IMR-90 (cell line): ENCODE measurements around the gene PDS5B. TPM values are rescaled to one million over a fixed set of nuclear protein-coding genes. Genes with fewer than 3 reads are reported as not detected.

Experiments
- ATAC-seq: fragments of 200-7000 bp; cut with Tn5 transposase; 2 replicates; pipeline ENCODE4 v1.9.1; 2020; ENCODE audit warnings: low read depth, mild to moderate bottlenecking, moderate library complexity
- BruUV-seq: library from RNA; stranded (reverse); fragments of 400-500 nt; replicated peaks from 2 replicates; lab custom pipeline; 2021; lab: Mats Ljungman, UMichigan
- CTCF ChIA-PET: fragments of 300-600 bp; formaldehyde crosslinking; extraction: SDS; loops from one replicate; lab custom pipeline; 2021; ENCODE audit warnings: antibody characterized with exemption; lab: Yijun Ruan, JAX
- POLR2A ChIA-PET: fragments of 300-600 bp; sonication (Branson Sonifier 250); formaldehyde crosslinking; loops from one replicate; lab custom pipeline; 2022; ENCODE audit warnings: antibody characterized with exemption; ENCODE audit not compliant: unreplicated experiment; lab: Charles Lee
- DNase-seq: peaks from one replicate; pipeline ENCODE4 v3.0.0; 2013
- H2AFZ ChIP-seq: replicated peaks from 2 replicates; pipeline ENCODE3; 2013; ENCODE audit warnings: low read length, mild to moderate bottlenecking; ENCODE audit not compliant: poor library complexity
- H2AK5ac ChIP-seq: 2 replicates; pipeline ENCODE4 v1.6.1; 2013; ENCODE audit warnings: low read depth, low read length, inconsistent platforms
- H2AK9ac ChIP-seq: replicated peaks from 2 replicates; pipeline ENCODE3; 2013; ENCODE audit warnings: mild to moderate bottlenecking, low read depth, low read length, moderate library complexity; ENCODE audit not compliant: poor library complexity
- H2BK120ac ChIP-seq: 2 replicates; pipeline ENCODE4 v1.6.1; 2013; ENCODE audit warnings: low read depth, low read length, inconsistent platforms
- H2BK15ac ChIP-seq: 3 replicates; pipeline ENCODE4 v1.6.1; 2013; ENCODE audit warnings: low read depth, low read length, inconsistent platforms
- H2BK20ac ChIP-seq: 2 replicates; pipeline ENCODE4 v1.6.1; 2013; ENCODE audit warnings: low read depth, mild to moderate bottlenecking, inconsistent platforms, low read length, moderate library complexity
- H2BK5ac ChIP-seq: 2 replicates; pipeline ENCODE4 v1.6.1; 2013; ENCODE audit warnings: mild to moderate bottlenecking, low read depth, low read length, inconsistent platforms; ENCODE audit not compliant: poor library complexity, severe bottlenecking
- H3K14ac ChIP-seq: replicated peaks from 2 replicates; pipeline ENCODE4 v1.6.1; 2013; ENCODE audit warnings: low read depth, low read length, inconsistent platforms
- H3K18ac ChIP-seq: 2 replicates; pipeline ENCODE4 v1.6.1; 2013; ENCODE audit warnings: low read depth, low read length, control low read depth
- H3K23ac ChIP-seq: 2 replicates; pipeline ENCODE4 v1.6.1; 2013; ENCODE audit warnings: low read depth, low read length, inconsistent platforms
- H3K27ac ChIP-seq: 2 replicates; pipeline ENCODE4 v1.5.1; 2013; ENCODE audit warnings: mild to moderate bottlenecking, control low read depth, low read length; ENCODE audit not compliant: insufficient read depth
- H3K27me3 ChIP-seq: 2 replicates; pipeline ENCODE4 v1.6.1; 2013; ENCODE audit warnings: low read length; ENCODE audit not compliant: control insufficient read depth, insufficient read depth
- H3K36me3 ChIP-seq: 2 replicates; pipeline ENCODE4 v1.6.1; 2013; ENCODE audit warnings: low read length, mixed read lengths; ENCODE audit not compliant: control insufficient read depth, insufficient read depth
- H3K4ac ChIP-seq: 2 replicates; pipeline ENCODE4 v1.6.1; 2013; ENCODE audit warnings: low read depth, low read length, inconsistent platforms
- H3K4me1 ChIP-seq: 2 replicates; pipeline ENCODE4 v1.6.1; 2013; ENCODE audit warnings: low read length, mixed read lengths; ENCODE audit not compliant: control insufficient read depth, insufficient read depth
- H3K4me2 ChIP-seq: 2 replicates; pipeline ENCODE4 v1.6.1; 2013; ENCODE audit warnings: low read depth, mild to moderate bottlenecking, control low read depth, low read length, moderate library complexity
- H3K4me3 ChIP-seq: 2 replicates; pipeline ENCODE4 v1.5.1; 2013; ENCODE audit warnings: low read depth, mild to moderate bottlenecking, control low read depth, low read length, moderate library complexity; ENCODE audit not compliant: insufficient read depth
- H3K56ac ChIP-seq: 2 replicates; pipeline ENCODE4 v1.6.1; 2013; ENCODE audit warnings: low read length, inconsistent platforms; ENCODE audit not compliant: insufficient read depth; ENCODE audit errors: extremely low read depth
- H3K79me1 ChIP-seq, 2 experiments: 2 replicates each; pipeline ENCODE4 v1.6.1; 2013; ENCODE audit warnings: low read length in 2 of 2, inconsistent platforms in 1 of 2, low read depth in 1 of 2
- H3K9ac ChIP-seq: 2 replicates; pipeline ENCODE4 v1.6.1; 2013; ENCODE audit warnings: low read depth, low read length, control low read depth
- H3K9me1 ChIP-seq: 2 replicates; pipeline ENCODE4 v1.6.1; 2013; ENCODE audit warnings: low read length, inconsistent platforms; ENCODE audit not compliant: insufficient read depth
- H3K9me3 ChIP-seq: 2 replicates; pipeline ENCODE4 v1.6.1; 2013; ENCODE audit warnings: low read length; ENCODE audit not compliant: control insufficient read depth, insufficient read depth
- H4K20me1 ChIP-seq: 2 replicates; pipeline ENCODE4 v1.6.1; 2013; ENCODE audit warnings: low read length, inconsistent platforms; ENCODE audit not compliant: insufficient read depth
- H4K5ac ChIP-seq: 2 replicates; pipeline ENCODE4 v1.6.1; 2013; ENCODE audit warnings: mild to moderate bottlenecking, low read depth, low read length, control low read depth
- H4K8ac ChIP-seq, 2 experiments: 2 replicates each; pipeline ENCODE4 v1.6.1; 2013; ENCODE audit warnings: low read depth in 2 of 2, low read length in 2 of 2, control low read depth in 1 of 2, inconsistent platforms in 1 of 2
- H4K91ac ChIP-seq: 2 replicates; pipeline ENCODE4 v1.6.1; 2013; ENCODE audit warnings: low read depth, low read length, inconsistent platforms; ENCODE audit not compliant: insufficient read depth
- BHLHE40 ChIP-seq: fragments of 150-350 bp; IDR thresholded peaks from 2 replicates; pipeline ENCODE4 v1.6.1; 2016; ENCODE audit warnings: mild to moderate bottlenecking, low read depth, low read length
- CEBPB ChIP-seq: IDR thresholded peaks from 2 replicates; pipeline ENCODE4 v1.6.1; 2012; ENCODE audit warnings: low read depth, low read length, improper control_type of control experiment
- CHD1 ChIP-seq: IDR thresholded peaks from 2 replicates; pipeline ENCODE4 v1.6.1; 2012; ENCODE audit warnings: low read depth, low read length, improper control_type of control experiment
- CTCF ChIP-seq: conservative IDR thresholded peaks from 2 replicates; pipeline ENCODE4 v1.5.1; 2012; ENCODE audit warnings: mild to moderate bottlenecking, low read depth, low read length, improper control_type of control experiment
- ELK1 ChIP-seq: fragments of 150-350 bp; IDR thresholded peaks from 2 replicates; pipeline ENCODE4 v1.6.1; 2016; ENCODE audit warnings: low read depth, mild to moderate bottlenecking, low read length, moderate library complexity, borderline replicate concordance
- FOS ChIP-seq: fragments of 150-350 bp; IDR thresholded peaks from 2 replicates; pipeline ENCODE4 v1.6.1; 2016; ENCODE audit warnings: low read depth, low read length
- MAFK ChIP-seq: IDR thresholded peaks from 2 replicates; pipeline ENCODE4 v1.6.1; 2012; ENCODE audit warnings: low read depth, low read length, improper control_type of control experiment
- MAZ ChIP-seq: IDR thresholded peaks from 2 replicates; pipeline ENCODE4 v1.6.1; 2012; ENCODE audit warnings: low read depth, mild to moderate bottlenecking, low read length, improper control_type of control experiment, moderate library complexity, borderline replicate concordance
- MXI1 ChIP-seq: IDR thresholded peaks from 2 replicates; pipeline ENCODE4 v1.6.1; 2012; ENCODE audit warnings: low read depth, mild to moderate bottlenecking, low read length, moderate library complexity, borderline replicate concordance
- NFE2L2 ChIP-seq: fragments of 150-350 bp; IDR thresholded peaks from 2 replicates; pipeline ENCODE4 v1.6.1; 2016; ENCODE audit warnings: low read depth, mild to moderate bottlenecking, low read length
- POLR2A ChIP-seq: IDR thresholded peaks from 2 replicates; pipeline ENCODE4 v1.6.1; 2012; ENCODE audit warnings: mild to moderate bottlenecking, low read depth, low read length
- RAD21 ChIP-seq: IDR thresholded peaks from 2 replicates; pipeline ENCODE4 v1.6.1; 2012; ENCODE audit warnings: low read length, improper control_type of control experiment
- RFX5 ChIP-seq: IDR thresholded peaks from 2 replicates; pipeline ENCODE4 v1.8.0; 2012; ENCODE audit warnings: low read depth, mild to moderate bottlenecking, low read length, moderate library complexity
- SMC3 ChIP-seq: fragments of 150-350 bp; IDR thresholded peaks from 2 replicates; pipeline ENCODE4 v1.6.1; 2016; ENCODE audit warnings: low read depth, mild to moderate bottlenecking, antibody characterized with exemption, low read length, moderate library complexity
- USF2 ChIP-seq: fragments of 150-350 bp; IDR thresholded peaks from 2 replicates; pipeline ENCODE4 v1.6.1; 2017; ENCODE audit warnings: mild to moderate bottlenecking, antibody characterized with exemption, low read length, low read depth
- WGBS, 2 experiments: methylation state at CpG; one replicate each; pipeline versions ENCODE4 v1.1.5 to v1.1.7; 2013; ENCODE audit warnings: missing lambda C conversion rate in 2 of 2; ENCODE audit not compliant: insufficient read length in 1 of 2; ENCODE audit errors: extremely low coverage in 2 of 2; 5-methylcytosine and 5-hydroxymethylcytosine counted together
- dilution Hi-C: fragments of 300-500 bp; cut with HindIII; formaldehyde crosslinking; loops from one replicate; pipeline ENCODE4 v1.14.3; 2018; ENCODE audit warnings: low sequenced_read_pairs; ENCODE audit not compliant: unreplicated experiment
- in situ Hi-C: fragments of 300-500 bp; cut with MboI; formaldehyde crosslinking; loops from 3 replicates; pipeline ENCODE4 v1.14.3; 2019; ENCODE audit warnings: low sequenced_read_pairs, inconsistent platforms, mixed read lengths
- intact Hi-C: fragments of 100-400 bp; cut with micrococcal nuclease; formaldehyde crosslinking; loops from 2 replicates; pipeline ENCODE4 v1.10.0; 2022
- polyA plus RNA-seq, 3 experiments: library from polyadenylated mRNA; depleted of rRNA; stranded (reverse); fragments of >200 nt; gene quantifications; 2 replicates each; pipeline ENCODE4 v1.2.3, GENCODE V29; 2012; ENCODE audit warnings: low replicate concordance in 1 of 3
- total RNA-seq: library from RNA; depleted of rRNA; stranded (reverse); fragments of >200 nt; gene quantifications from 2 replicates; pipeline ENCODE4 v1.2.3, GENCODE V29; 2012

Gene PDS5B
- total and polyA plus RNA-seq, 2 of the 4 experiments (the other 2 are of a cell fraction): 6.2 to 20.1 TPM

GRCh38 chr13:32537580-32538142 lies 48.6 kb upstream of the PDS5B start:
- 0% methylated on average over 1 of the region's 22 CpGs; no CpG with 5 or more reads in 1 of the 2 experiments for WGBS, 2 experiments
- Histone ChIP-seq H3K56ac (peak overlapping the region; percentile 94), H3K27me3 (no peaks in the 10 kb centered on the region), H4K5ac (peak overlapping the region; percentile 93), H3K36me3 (0 out of 2 replicates have a peak, but pooled peaks cover 1% of the 10 kb centered on the region), H4K8ac (peak overlapping the region; percentile 80 to 99), H3K9me3 (no peaks in the 10 kb centered on the region), H3K18ac (peak overlapping the region; percentile 76), H3K4ac (peak overlapping the region; percentile 87), H3K23ac (peak overlapping the region; percentile 96), H3K14ac (peak overlapping the region; percentile 90), H2AFZ (peak overlapping the region; percentile 89), H2AK5ac (peak overlapping the region; percentile 86), H3K4me2 (peak overlapping the region; percentile 97), H3K27ac (peak overlapping the region; percentile 80), H2BK120ac (peak overlapping the region; percentile 21), H2BK5ac (peak overlapping the region; percentile 87), H3K4me3 (peak overlapping the region; percentile 75), H3K4me1 (no peaks in the 10 kb centered on the region; the same call in 1 of the 2 replicates), H2BK20ac (no peak overlapping the region), H3K9me1 (no peaks in the 10 kb centered on the region), H3K9ac (peak overlapping the region; percentile 89), H4K91ac (peak overlapping the region; percentile 91), H2AK9ac (peak overlapping the region; percentile 97), H2BK15ac (no peak overlapping the region), H4K20me1 (peaks cover 6% of the 10 kb centered on the region; the same call in 1 of the 2 replicates), H3K79me1 (peaks cover 14 to 38% of the 10 kb centered on the region in 2 experiments)
- in situ Hi-C loops: no loop called here
- BruUV-seq: no TSS peak
- ATAC-seq (no peak), DNase-seq (no peak)
- intact Hi-C loops: loop anchor here (5.0 kb wide), 1 partner anchor 220 kb away; the partner anchor contains the start of genes BRCA2 and ZAR1L
- ChIA-PET CTCF (interaction anchor here (0.6 to 0.9 kb wide), 3 partner anchors 18 to 274 kb away, joined by 3 to 4 read pairs (median 3); no protein-coding TSS in a partner anchor), POLR2A (interaction anchor here (0.6 kb wide), 2 partner anchors 287 to 959 kb away, joined by 3 read pairs; no protein-coding TSS in a partner anchor)
- dilution Hi-C loops: no loop called here
- TF ChIP-seq BHLHE40: no peak
- TF ChIP-seq ELK1: no peak
- no peak for TF ChIP-seq POLR2A
- no peak for TF ChIP-seq CTCF
- TF ChIP-seq MAFK: no peak
- TF ChIP-seq NFE2L2: no peak
- TF ChIP-seq CHD1: no peak
- TF ChIP-seq FOS: no peak
- no peak for TF ChIP-seq MAZ
- TF ChIP-seq USF2: no peak
- TF ChIP-seq CEBPB: no peak
- no peak for TF ChIP-seq MXI1
- TF ChIP-seq RAD21: no peak
- TF ChIP-seq SMC3: no peak
- TF ChIP-seq RFX5: no peak
